CD4-positive, alpha-beta T cell treated with Interleukin-12 subunit alpha and Interleukin-12 subunit beta, for 1 hour (primary cell): ENCODE measurements around the gene LYPD5.

Experiments used
- DNase-seq: peaks from one replicate; pipeline ENCODE4 v3.0.0-alpha.2; 2020

LYPD5 gene

DNA sequence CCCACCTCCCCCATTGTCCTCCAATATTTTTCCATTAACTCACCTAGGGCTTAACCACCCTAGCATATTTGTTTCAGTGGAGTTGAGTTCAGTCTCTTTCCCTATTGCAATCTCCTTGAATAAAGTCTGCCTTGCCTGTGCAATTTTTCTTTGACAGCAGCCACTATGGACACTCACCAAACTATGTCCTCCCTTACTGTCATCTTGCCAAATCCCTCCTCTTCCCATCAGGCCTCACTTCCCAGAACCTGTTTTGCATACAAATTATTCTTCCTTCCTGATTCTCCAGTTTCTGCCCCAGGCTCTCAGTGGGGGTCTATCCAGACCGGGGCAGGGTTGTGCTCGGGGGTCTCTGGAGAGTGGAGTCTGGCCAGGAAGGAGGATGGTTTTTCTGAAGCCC is 2.2 kb upstream of the LYPD5 start:
- no peak for DNase-seq

DNA sequence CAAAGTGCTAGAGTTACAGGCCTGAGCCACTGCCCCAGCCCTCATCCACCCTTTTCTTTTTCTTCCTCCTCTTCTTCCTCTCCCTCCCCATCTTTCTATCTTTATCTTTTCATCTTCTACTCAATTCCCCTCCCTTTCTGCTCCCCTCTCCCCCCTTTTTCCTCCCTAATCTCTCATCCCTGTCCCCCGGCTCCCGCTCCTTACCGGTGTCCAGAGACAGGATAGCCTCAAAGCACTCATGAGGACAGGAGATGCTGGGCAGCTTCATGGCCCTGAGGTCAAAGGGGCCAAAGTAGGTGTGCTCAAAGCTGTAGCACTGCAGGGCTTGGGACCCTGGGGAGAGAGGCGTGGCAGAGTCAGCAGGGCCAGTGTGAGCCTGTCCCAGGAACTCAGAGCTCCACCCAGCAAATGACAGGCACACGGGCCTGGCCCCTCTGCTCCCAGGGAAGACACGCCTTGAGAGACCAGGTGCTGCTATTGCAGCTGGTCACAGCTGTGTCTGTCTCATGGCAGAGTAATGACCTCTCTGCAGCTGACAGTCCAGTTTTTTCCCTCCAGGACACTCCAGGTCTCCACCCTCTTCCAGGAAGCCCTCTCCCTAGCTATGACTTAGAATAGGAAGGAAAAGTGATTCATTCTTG is 2.6 kb downstream of the LYPD5 start:
- DNase-seq, result no peak

DNA sequence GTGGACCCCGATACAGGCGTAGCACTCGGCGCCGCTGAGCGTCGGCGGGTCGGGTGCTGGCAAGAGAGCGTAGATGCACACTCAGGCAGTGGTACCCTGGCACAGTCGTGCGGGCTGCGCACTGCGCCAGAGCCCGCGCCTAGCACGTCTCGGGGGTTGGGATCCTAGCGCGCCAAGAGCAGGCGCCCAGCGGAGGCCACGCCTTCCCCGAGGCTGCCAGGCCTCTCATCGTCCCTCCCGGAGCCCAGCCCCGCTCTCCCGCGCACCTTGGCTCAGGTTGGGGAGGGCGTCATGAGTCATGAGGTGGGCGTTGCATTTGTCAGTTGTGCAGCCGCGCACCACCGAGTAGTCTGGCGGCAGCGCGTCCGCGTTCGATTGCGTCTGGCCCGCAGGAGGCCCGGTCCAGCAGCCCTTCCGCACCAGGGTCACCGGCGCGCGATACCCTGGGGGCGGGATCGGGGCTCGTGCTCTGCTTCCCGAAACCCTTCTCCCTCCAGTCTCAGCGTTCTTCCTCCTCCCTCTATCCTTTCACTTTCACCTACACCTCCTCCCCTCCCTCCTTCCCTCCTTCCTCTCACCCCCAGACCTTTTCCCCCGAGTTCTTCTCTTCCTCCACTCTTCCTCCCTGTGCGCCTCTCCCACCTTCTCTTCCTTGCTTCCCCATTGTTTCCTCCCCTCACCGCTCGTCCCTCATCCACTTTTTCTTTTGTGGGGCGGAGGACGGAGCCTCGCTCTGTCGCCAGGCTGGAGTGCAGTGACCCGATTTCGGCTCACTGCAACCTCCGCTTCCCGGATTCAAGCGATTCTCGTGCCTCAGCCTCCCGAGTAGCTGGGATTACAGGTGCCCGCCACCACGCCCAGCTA is 3.5 kb downstream of the LYPD5 start:
- DNase-seq, result peak; percentile 45

DNA sequence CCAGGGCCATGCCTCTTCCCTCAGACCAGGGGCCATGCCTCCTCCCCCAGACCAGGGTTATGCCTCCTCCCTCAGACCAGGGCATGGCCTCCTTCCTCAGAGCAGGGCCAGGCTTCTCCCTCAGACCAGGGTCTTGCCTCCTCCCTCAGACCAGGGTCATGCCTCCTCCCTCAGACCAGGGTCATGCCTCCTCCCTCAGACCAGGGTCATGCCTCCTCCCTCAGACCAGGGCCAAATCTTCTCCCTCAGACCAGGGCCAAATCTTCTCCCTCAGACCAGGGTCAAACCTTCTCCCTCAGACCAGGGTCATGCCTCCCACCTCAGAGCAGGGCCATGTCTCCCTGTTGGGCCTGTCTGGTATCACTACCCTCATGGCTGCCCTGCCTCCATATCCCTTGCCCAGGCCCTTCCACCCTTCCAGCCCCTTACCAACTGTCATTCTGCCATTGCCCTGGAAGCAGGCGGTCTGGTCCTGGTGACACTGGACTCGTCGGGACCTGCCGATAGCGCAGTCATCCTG is 4.2 kb downstream of the LYPD5 start:
- DNase-seq, result no peak

DNA sequence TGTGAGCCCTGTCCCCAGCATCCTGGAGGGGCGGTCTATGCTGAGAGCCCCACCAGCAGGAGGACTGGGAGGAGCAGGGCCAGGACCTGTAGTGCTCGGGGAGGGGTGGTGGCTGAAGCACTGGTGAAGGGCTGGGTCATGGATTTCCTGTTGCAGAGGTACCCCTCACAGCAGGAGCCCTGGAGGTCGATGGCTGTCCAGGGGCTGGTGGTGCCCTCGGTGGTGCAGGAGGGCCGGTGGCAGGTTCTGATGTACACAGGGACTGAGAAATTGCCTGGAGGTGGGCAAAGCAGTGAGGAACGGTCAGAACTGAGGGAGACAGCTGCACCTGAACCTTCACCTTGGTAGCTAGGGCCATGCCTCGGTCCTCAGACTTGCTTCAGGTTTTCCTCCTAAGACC is 4.7 kb downstream of the LYPD5 start:
- DNase-seq, result no peak

DNA sequence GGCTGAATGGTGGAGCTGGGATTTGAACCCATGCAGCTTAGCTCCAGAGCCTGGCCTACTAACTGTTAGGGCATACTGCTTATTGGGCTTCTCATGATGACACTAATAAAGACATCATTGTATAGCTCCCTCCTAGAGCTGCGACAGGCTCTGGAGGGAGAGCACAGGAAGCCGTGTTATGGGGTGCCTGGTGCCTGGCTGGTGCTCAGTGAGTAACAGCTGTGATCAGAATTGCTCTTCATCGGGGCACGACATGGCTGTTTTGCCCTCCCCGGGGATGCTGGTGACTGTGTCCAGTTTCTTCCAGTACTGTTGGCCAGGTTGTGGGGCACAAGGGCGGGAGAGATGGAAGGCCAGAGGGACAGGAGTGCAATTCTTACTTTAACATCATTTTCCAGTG is 5.1 kb downstream of the LYPD5 start:
- DNase-seq, result no peak

DNA sequence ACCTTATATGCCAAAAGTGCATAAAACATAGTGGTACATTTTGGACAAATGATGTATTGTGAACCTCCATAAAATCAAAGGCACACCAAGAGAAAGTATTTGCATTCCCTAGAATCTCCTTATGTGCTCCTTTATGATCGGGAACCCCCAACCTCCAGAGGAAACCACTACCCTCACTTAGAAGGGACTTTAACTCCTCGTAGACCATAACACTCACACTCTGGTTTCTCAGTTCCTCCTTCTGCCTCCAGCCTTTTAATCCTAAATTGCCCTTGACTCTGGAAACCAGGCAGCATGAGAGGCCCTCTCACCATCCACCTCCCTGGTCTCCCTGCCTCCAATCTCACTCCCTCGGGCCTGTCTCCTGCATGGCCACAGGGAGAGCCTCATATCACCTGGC is 11.7 kb downstream of the LYPD5 start:
- DNase-seq, result no peak

DNA sequence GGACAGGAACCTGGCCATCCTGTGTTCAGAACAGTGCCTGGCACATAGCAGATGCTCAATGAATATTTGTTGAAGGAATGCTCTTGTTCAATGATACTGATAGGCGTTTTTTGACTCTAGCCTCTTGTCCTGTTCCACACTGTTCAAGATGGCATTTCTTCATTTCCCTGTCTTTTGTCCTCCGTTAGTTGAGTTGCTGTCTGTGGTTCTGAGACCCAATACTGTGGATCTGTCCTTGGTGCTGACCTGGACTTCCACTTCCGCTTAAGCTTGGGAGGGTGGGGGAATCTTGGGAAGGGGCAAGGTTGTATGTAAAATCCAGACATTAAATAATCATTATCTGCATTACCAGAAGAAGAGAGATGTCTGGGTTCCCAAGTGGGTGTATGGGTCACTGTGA is 13.2 kb downstream of the LYPD5 start:
- no peak for DNase-seq

DNA sequence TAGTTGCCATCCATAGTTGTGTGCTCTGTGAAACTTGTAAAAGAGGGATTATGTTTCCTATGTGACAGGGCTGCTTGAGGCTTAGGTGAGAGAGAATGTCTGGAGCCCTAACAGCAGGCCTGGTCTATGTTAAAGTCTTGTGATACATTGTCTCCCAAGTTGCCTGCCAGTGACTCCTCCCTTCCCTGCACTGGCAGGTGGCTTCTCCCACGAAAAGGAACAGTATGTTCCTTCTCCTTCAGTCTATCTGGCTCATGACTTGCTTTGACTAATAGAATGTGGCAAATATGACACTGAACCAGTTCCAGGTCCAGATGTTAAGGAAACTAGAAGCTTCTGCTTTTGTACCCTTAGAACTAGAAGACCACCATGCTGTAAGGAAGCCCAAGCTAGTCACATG is 15.6 kb downstream of the LYPD5 start:
- no peak for DNase-seq

DNA sequence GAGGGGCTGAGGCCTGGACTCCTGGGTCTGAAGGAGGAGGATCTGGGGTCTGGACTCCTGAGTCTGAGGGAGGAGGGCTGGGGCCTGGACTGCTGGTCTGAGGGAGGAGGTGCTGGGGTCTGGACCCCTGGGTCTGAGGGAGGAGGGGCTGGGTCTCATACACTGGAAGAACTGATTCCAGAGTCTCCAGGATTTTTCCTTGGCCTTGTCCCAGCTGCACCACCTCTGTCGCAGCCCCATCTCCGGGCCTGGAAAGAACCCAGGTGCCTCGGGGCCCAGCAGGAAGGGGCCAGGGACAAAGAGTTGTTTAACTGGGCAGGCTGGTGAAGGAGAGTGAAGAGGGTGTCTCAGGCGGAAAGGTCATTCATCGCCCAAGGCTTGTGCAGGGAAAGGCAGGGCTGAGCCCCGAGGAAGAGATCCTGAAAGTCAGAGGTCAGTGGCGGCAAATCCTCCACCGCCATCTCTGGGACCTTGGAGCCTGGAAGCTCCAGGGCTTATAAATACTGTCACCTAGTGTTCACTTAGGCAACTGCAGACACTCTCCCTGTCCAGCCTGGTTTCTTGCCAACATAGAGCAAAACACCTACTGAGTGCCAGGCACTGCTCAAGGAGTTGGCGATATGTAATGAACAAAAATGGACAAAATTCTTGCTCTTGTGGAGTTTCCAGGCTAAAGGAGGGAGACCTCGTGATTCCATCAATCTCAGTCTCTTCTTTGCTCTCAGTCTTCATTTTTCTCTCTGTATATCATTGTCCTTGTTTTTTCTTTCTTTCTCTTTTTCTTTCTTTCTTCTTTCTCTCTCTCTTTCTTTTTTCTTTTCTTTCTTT is 17.1 kb downstream of the LYPD5 start:
- peak; percentile 79 for DNase-seq

DNA sequence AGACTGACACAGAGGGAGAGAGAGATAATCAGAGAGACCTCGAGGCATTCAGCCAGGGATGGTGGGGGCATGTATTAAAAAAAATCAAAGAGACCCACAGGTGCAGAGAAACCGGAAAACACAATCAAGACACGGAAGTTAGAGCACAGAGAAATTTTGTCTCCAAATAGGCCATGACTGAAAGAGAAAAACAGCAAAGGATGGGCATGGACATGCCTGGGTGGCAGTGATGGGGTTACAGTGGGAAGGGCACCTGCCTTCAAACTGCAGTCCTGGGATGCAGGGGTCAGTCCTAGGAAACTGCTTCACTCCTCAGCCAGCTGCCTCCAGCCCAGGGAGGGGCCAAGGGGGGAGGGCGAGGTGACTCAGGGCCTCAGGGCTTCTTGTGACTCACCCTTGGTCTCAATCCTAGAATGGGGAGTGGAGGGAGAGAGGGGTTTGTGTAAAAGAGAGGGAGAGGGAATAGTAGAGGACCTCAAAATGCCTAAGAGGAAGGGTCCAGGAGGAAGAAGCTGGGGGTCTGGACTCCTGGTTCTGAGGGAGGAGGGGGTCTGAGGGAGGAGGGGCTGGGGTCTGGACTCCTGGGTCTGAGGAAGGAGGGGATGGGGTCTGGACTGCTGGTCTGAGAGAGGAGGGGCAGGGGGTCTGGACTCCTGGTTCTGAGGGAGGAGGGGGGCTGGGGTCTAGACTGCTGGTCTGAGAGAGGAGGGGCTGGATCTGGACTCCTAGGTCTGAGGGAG is 17.8 kb downstream of the LYPD5 start:
- DNase-seq, result peak; percentile 54

DNA sequence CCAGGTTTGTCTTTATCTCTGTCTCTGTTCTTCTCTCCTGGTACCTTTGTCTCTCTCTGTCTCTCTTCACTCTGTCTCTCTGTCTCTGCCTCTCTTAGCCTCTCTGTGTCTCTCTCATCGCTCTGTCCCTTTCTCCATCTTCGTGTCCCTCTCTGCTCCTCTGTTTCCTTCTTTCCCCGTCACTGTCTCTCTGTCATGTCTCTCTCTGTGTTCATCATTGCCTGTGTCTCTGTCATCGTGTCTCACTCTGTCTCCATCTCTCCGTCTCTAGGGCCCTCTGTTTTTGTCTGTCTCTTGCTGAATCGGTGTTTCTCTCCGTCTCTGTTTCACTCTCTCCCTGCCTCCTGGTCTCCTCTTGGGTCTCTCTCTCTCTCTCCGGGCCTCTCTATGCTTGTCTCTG is 18.6 kb downstream of the LYPD5 start:
- no peak for DNase-seq

DNA sequence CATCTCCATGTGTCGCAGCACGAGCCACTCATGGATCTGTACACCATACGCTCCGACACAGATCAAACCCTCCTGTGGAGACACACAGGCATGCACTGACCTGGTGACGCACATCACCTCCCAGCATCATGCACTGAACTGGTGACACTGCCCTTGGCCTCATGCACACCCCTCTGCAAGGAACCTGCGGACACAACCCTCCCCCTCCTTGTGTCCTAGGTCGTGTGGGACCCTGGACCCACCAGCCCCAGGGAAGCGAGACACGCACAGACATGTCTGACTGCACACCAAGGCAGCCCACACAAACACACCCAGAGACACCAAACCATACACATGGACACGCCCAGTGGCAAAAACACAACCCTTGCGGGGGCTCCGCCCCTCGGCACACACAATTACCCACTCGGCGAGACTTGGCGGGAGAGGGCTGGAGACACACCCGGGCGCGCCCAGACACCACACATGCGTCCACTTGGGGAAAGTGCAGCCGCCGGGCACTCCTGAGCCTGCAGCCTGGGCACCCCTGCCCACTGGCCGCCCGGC is 19.5 kb downstream of the LYPD5 start:
- peak; percentile 34 for DNase-seq

DNA sequence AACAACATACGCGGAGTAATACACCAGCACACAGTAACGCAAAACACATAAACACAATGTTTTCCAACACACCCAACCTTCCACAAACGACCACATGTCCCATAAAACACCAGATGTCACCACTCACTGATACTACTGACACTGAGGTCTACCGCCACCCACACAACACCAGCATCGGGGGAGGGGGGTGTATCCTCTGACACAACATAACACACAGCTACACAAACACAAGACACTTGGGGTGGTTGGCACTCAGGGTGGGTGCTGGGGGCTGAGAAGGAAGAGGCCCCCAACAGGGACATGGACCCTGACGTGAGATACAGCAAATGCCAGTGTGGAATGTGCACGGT is 20.0 kb downstream of the LYPD5 start:
- no peak for DNase-seq

DNA sequence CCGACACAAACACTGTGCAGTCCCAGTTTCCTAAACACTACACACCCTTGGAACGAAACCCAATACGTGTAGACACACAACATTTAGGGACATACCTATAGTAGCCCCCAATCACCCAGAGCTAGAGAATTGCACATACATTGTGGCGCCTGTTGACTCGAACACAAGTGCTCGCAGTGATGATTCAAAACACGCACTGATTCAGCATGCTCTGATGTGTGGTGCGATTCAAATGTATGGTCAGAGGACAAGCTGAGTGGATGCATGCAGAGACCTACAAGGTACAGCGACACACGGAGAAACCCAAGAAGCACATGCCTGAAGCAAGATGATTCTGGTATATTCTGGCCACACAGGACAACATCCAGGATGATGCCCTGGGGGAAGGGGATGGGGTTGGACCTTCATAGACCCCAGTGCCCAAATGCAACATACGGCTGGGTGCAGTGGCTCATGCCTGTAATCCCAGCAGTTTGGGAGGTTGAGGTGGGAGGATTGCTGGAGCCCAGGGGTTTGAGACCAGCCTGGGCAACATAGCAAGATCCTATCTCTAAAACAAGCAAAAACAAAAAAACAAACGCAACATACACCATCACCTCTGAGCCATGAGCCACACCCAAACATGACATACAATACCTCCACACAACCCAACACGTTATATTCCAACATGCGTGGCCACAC is 20.5 kb downstream of the LYPD5 start:
- DNase-seq, result no peak

DNA sequence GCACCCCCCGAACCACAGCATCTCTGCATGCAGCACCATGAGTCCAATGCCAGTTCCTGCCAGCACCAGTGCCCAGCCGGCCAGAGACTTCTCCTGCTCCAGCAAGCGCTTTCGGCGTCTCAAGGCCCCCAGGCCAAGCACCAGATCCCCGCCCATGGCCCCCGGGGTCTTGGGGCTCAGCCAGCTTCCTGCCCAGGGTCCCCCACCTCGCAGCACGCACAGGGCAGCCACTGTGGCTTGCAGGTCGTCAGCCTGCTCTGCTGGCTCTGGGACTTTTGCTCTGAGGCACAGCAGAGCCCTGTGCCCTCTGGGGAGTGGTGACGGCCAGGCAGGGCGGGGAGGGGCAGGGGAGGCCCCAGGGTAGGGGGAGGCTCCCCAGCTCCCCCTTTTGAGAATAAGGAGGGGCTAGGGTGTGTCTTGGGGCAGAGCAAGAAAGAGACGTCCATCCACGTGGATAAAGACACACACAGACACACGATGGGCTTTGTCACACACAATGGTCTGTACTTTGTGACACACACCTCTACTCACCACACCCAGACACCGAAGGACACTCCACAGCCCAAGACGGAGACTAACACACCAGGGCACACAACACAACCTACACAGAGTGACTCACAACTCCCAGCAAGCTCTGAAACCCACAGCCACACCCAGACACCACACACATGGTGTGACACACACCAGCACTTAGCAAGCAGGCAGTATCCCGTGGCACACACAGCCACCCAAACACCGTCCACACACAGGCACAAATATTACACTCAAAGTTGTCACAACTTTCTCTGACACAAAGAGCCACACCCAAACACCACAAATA is 21.3 kb downstream of the LYPD5 start, which contains the start of gene KCNN4:
TSS of gene KCNN4 (minus strand) at position 268 of the 820 bp plus-strand sequence. CDS start at position 156, 112 bp downstream.
- peak; percentile 68 for DNase-seq

DNA sequence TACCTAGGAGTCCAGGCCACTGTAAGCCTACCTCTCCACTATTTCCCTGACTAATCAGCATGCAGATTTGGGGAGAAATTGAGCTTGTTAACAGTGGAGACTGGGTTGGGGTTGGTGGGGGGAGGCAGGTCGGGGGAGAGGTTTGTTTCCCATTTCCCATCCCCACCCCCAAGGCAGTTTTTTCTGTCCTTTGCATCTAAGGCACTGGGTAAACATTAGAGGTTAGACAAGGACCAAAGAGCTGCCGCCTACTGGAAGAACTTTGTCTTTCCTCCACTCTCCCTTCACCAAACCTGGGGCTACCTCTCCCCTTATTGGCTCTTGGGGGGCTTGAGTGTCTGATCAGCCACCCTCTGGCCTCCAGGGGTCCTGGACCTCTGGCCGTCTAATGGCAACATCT is 22.4 kb downstream of the LYPD5 start:
- peak; percentile 33 for DNase-seq

DNA sequence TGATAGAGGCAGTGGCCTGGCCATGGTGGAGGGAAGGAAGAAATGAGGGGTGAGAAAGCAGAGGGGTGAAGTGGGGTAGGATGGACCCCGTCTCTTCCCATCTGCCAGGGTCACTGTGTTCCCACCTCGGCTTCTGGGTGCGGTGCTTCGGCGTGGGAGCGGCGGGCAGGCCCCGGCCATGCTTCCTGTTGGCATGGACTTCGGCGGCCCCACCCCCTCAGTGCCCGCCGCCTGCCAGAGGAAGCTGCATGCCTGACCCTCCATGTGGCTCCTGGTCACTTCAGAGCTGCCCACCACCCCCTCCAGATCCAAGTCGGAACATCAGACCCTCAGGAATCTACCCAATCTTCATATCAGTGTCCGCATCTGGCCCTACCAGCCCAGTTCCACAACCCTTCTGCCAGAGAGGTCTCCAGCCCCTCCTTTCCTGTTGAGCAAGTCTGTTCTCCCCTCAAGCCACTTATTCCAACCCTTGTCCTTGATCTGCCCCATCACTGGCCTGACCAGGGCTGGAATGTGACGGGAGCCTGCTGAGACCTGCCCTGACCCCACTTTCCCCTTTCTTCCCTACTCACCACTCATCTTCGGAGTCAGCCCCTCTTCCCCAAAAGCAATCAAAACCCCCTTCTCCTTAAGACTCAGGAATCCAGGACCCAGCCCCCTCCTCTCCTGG is 23.0 kb downstream of the LYPD5 start:
- no peak for DNase-seq

DNA sequence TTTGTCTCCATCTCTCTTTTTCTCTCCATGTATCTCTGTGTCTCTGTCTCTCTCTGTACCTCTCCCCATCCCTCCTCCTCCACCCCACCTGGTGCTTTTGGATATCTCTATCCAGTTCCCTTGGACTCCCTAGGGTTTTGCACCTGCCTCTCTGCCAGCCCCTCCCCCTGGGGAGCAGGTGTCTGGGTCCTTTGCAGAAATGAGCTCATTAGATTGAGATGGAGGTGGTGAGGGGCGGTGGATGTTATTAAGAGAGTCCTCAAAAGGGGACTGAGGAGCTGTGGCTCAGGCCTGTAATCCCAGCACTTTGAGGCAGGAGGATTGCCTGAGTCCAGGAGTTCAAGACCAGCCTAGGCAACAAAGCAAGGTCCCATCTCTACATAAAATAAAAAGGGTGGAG is 23.6 kb downstream of the LYPD5 start:
- no peak for DNase-seq

DNA sequence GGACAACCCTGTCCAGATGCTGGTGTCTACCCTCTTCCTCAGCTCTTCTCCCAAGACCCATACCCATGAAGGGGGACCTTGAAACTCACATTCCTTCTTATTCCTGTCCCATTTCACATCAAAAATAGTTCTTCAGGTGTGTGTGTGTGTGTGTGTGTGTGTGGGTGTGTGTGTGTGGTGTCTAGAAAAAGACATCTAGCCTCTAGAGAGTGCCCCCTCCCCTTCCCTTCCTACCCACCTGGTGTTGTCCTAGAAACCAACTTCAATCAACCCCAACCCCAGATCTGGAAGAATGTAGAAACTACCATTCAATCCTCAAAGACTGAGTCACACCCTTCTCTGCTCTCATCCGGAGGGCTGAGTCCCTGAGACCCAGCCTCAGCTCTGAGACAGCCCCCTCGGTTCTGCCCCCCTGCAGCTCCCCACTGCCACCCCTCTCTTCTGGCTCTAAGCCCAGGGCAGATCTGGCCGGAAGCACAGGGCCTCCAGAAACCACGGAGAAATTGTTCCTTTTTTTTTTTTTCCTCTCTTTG is 25.0 kb downstream of the LYPD5 start:
- DNase-seq, result peak; percentile 68
